A549 (cell line): ENCODE data around the gene NBL1.

Experiments
- NPAS2 ChIP-seq: fragments of 250-450 bp; sonication (Bioruptor Pico); IDR thresholded peaks from 2 replicates; pipeline ENCODE4 v1.8.0; 2022; ENCODE audit warnings: mild to moderate bottlenecking, moderate library complexity, borderline replicate concordance
- NR3C1 ChIP-seq: fragments of >200 bp; sonication (Bioruptor Twin); formaldehyde crosslinking; IDR thresholded peaks from 3 replicates; pipeline ENCODE4 v1.6.1; 2017
- POLR2A ChIP-seq: IDR thresholded peaks from 2 replicates; pipeline ENCODE4 v1.6.1; 2012; ENCODE audit warnings: mild to moderate bottlenecking, low read length
- RAD21 ChIP-seq, 2 experiments: fragments of >200 bp in 1 of 2; sonication (Bioruptor Twin) in 1 of 2; formaldehyde crosslinking in 1 of 2; IDR thresholded peaks in 1 of 2; conservative IDR thresholded peaks in 1 of 2; 2 replicates in 1 of 2; 3 replicates in 1 of 2; pipeline ENCODE4 v1.6.1; 2012 to 2018; ENCODE audit warnings: inconsistent platforms in 1 of 2
- RARB ChIP-seq: fragments of 250-450 bp; sonication (Bioruptor Pico); IDR thresholded peaks from 2 replicates; pipeline ENCODE4 v1.8.0; 2021; ENCODE audit warnings: mild to moderate bottlenecking, moderate library complexity
- SREBF2 ChIP-seq: fragments of 450-650 bp; IDR thresholded peaks from 2 replicates; pipeline ENCODE4 v1.6.1; 2014; ENCODE audit warnings: mild to moderate bottlenecking, moderate library complexity
- ZNF302 ChIP-seq: fragments of 250-450 bp; sonication (Bioruptor Pico); IDR thresholded peaks from 2 replicates; pipeline ENCODE4 v1.9.0; 2021; ENCODE audit warnings: inconsistent platforms, mild to moderate bottlenecking, moderate library complexity
- TF ChIP-seq, protein P1 (sequence below): fragments of >200 bp; sonication (Bioruptor Twin); formaldehyde crosslinking; IDR thresholded peaks from 3 replicates; pipeline ENCODE4 v1.5.1; 2016
- TF ChIP-seq, protein P2 (sequence below): fragments of >200 bp; sonication (Bioruptor Twin); formaldehyde crosslinking; IDR thresholded peaks from 3 replicates; pipeline ENCODE4 v1.6.1; 2016
- TF ChIP-seq, protein P3 (sequence below): fragments of 200-600 bp; sonication (generic); IDR thresholded peaks from 2 replicates; pipeline ENCODE4 v1.6.1; 2016; ENCODE audit warnings: antibody characterized with exemption, mild to moderate bottlenecking, moderate library complexity
- TF ChIP-seq, protein P4 (sequence below): fragments of 450-650 bp; IDR thresholded peaks from 2 replicates; pipeline ENCODE4 v1.6.1; 2014; ENCODE audit warnings: antibody characterized with exemption

GRCh38 chr1:19656780-19657466 lies 12.8 kb downstream of the NBL1 start:
- TF ChIP-seq POLR2A (no peak), RARB (no peak), ZNF302 (no peak), NPAS2 (CRISPR knock-in tag) (no peak), RAD21 (conservative IDR thresholded peaks at IDR 0.05 in 1 of 2, IDR thresholded peaks at IDR 0.05 in 1 of 2) (no peak), SREBF2 (no peak), NR3C1 (no peak)
- TF ChIP-seq, protein P1, sequence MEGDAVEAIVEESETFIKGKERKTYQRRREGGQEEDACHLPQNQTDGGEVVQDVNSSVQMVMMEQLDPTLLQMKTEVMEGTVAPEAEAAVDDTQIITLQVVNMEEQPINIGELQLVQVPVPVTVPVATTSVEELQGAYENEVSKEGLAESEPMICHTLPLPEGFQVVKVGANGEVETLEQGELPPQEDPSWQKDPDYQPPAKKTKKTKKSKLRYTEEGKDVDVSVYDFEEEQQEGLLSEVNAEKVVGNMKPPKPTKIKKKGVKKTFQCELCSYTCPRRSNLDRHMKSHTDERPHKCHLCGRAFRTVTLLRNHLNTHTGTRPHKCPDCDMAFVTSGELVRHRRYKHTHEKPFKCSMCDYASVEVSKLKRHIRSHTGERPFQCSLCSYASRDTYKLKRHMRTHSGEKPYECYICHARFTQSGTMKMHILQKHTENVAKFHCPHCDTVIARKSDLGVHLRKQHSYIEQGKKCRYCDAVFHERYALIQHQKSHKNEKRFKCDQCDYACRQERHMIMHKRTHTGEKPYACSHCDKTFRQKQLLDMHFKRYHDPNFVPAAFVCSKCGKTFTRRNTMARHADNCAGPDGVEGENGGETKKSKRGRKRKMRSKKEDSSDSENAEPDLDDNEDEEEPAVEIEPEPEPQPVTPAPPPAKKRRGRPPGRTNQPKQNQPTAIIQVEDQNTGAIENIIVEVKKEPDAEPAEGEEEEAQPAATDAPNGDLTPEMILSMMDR, result no peak
- TF ChIP-seq, protein P2, sequence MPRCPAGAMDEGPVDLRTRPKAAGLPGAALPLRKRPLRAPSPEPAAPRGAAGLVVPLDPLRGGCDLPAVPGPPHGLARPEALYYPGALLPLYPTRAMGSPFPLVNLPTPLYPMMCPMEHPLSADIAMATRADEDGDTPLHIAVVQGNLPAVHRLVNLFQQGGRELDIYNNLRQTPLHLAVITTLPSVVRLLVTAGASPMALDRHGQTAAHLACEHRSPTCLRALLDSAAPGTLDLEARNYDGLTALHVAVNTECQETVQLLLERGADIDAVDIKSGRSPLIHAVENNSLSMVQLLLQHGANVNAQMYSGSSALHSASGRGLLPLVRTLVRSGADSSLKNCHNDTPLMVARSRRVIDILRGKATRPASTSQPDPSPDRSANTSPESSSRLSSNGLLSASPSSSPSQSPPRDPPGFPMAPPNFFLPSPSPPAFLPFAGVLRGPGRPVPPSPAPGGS, result no peak
- TF ChIP-seq, protein P3, sequence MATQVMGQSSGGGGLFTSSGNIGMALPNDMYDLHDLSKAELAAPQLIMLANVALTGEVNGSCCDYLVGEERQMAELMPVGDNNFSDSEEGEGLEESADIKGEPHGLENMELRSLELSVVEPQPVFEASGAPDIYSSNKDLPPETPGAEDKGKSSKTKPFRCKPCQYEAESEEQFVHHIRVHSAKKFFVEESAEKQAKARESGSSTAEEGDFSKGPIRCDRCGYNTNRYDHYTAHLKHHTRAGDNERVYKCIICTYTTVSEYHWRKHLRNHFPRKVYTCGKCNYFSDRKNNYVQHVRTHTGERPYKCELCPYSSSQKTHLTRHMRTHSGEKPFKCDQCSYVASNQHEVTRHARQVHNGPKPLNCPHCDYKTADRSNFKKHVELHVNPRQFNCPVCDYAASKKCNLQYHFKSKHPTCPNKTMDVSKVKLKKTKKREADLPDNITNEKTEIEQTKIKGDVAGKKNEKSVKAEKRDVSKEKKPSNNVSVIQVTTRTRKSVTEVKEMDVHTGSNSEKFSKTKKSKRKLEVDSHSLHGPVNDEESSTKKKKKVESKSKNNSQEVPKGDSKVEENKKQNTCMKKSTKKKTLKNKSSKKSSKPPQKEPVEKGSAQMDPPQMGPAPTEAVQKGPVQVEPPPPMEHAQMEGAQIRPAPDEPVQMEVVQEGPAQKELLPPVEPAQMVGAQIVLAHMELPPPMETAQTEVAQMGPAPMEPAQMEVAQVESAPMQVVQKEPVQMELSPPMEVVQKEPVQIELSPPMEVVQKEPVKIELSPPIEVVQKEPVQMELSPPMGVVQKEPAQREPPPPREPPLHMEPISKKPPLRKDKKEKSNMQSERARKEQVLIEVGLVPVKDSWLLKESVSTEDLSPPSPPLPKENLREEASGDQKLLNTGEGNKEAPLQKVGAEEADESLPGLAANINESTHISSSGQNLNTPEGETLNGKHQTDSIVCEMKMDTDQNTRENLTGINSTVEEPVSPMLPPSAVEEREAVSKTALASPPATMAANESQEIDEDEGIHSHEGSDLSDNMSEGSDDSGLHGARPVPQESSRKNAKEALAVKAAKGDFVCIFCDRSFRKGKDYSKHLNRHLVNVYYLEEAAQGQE, result no peak
- TF ChIP-seq, protein P4, sequence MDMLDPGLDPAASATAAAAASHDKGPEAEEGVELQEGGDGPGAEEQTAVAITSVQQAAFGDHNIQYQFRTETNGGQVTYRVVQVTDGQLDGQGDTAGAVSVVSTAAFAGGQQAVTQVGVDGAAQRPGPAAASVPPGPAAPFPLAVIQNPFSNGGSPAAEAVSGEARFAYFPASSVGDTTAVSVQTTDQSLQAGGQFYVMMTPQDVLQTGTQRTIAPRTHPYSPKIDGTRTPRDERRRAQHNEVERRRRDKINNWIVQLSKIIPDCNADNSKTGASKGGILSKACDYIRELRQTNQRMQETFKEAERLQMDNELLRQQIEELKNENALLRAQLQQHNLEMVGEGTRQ, result no peak
